Measurements from ENCODE around the gene SLC35B1. TPM values are rescaled to one million over a fixed set of nuclear protein-coding genes. Genes with fewer than 3 reads are reported as not detected.
A peak's percentile ranks its signal among the peaks of the same experiment; 100 is the strongest.

SLC35B1 gene
- total and polyA plus RNA-seq, 8 donors = 48.8 to 74.9 (median 62.0) TPM

GRCh38 chr17:49690256-49690655 is 17.5 kb downstream of the SLC35B1 start:
- Histone ChIP-seq H3K36me3 (no peaks in the 10 kb centered on the region), H3K9me3 (no peaks in the 10 kb centered on the region), H3K4me3 (no peak overlapping the region), H3K4me1 (peaks cover 9 to 40% of the 10 kb centered on the region in 2 donors), H3K27ac (peak overlapping the region; percentile 9 to 16), H3K27me3 (no peaks in the 10 kb centered on the region)
- no peak for DNase-seq
- intact Hi-C loops (cut with DNase I) = loop anchor here in 1 of 2 donors (10.0 kb wide), 1 partner anchor 115 kb away; the partner anchor contains the start of gene NXPH3
- ATAC-seq = no peak
- no peak for TF ChIP-seq CTCF (IDR thresholded peaks at IDR 0.05)

GRCh38 chr17:49688848-49689247 is 18.9 kb downstream of the SLC35B1 start:
- no peaks in the 10 kb centered on the region for H3K9me3 ChIP-seq
- peaks cover 8 to 40% of the 10 kb centered on the region in 2 donors for H3K4me1 ChIP-seq
- no peak overlapping the region for H3K4me3 ChIP-seq
- DNase-seq = no peak
- H3K27me3 ChIP-seq = no peaks in the 10 kb centered on the region
- ATAC-seq = no peak
- no peak for TF ChIP-seq CTCF (IDR thresholded peaks at IDR 0.05)
- intact Hi-C loops (cut with DNase I) = no loop called here
- peak overlapping the region; percentile 76 to 83 for H3K27ac ChIP-seq
- H3K36me3 ChIP-seq = no peaks in the 10 kb centered on the region

- Histone ChIP-seq H3K27me3 (no peaks in the 10 kb centered on the region), H3K4me3 (peak overlapping the region in 1 of 2 donors; percentile 0), H3K36me3 (no peaks in the 10 kb centered on the region), H3K27ac (peak overlapping the region; percentile 76 to 83), H3K9me3 (no peaks in the 10 kb centered on the region), H3K4me1 (peaks cover 8 to 40% of the 10 kb centered on the region in 2 donors)
- ATAC-seq (peak; percentile 80), DNase-seq (peak in 1 of 4 donors; percentile 32)
- TF ChIP-seq CTCF (IDR thresholded peaks at IDR 0.05) = no peak
- intact Hi-C loops (cut with DNase I) = no loop called here
These were observed 19.8 kb downstream of the SLC35B1 start for GRCh38 chr17:49687878-49688491.

- H3K27ac ChIP-seq = peak overlapping the region in 1 of 2 donors; percentile 11
- intact Hi-C loops (cut with DNase I) = no loop called here
- no peak for TF ChIP-seq CTCF (IDR thresholded peaks at IDR 0.05)
- no peak overlapping the region for H3K4me3 ChIP-seq
- H3K9me3 ChIP-seq = no peaks in the 10 kb centered on the region
- H3K4me1 ChIP-seq = peaks cover 0 to 23% of the 10 kb centered on the region in 2 donors
- ATAC-seq (no peak), DNase-seq (no peak)
- H3K27me3 ChIP-seq = no peaks in the 10 kb centered on the region
- no peaks in the 10 kb centered on the region for H3K36me3 ChIP-seq
These were observed 26.4 kb downstream of the SLC35B1 start for GRCh38 chr17:49681106-49681979.

GRCh38 chr17:49680314-49680713 is 27.4 kb downstream of the SLC35B1 start:
- intact Hi-C loops (cut with DNase I) = no loop called here
- Histone ChIP-seq H3K27ac (no peak overlapping the region), H3K36me3 (no peaks in the 10 kb centered on the region), H3K4me3 (no peak overlapping the region), H3K27me3 (no peaks in the 10 kb centered on the region), H3K9me3 (no peaks in the 10 kb centered on the region), H3K4me1 (peaks cover 10 to 33% of the 10 kb centered on the region in 2 donors)
- DNase-seq (no peak), ATAC-seq (no peak)
- TF ChIP-seq CTCF (IDR thresholded peaks at IDR 0.05) = no peak

Data from left lung (tissue), 10 donors.